NCI-H1048 (cell line): ENCODE results near the gene WNT1.

Source experiments
- DNase-seq: peaks from one replicate; lab custom pipeline; 2025; lab: John Stamatoyannopoulos, UW

The WNT1 gene

DNA sequence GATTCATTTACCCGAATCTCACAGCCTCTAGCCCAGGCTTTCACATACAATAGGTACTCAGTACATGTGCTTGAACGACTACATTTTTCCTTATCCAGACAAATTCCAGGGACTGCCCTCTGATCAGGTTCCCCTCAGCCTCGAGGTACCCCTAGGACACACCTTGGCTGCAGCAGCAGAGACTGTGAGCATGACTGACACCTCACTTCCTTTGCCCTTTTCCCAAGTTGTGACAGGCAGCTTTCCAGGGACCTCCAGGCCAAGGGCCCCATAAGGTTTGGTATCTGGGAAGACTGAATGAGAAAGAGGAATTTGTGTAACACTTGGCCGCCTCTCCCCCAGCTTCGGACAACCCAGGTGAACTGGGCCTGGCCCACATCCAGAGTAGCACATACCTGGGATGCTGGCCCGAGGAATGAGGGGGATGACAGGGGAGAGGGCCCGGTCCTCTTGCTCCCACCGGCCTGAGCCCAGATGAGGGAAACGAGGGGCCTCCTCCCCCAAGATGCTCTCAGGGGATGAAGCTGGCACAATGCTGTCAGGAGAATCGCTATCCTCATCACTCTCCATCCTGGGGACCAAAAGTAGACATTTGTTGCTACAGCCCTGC lies 50.6 kb downstream of the WNT1 start:
- no peak for DNase-seq

DNA sequence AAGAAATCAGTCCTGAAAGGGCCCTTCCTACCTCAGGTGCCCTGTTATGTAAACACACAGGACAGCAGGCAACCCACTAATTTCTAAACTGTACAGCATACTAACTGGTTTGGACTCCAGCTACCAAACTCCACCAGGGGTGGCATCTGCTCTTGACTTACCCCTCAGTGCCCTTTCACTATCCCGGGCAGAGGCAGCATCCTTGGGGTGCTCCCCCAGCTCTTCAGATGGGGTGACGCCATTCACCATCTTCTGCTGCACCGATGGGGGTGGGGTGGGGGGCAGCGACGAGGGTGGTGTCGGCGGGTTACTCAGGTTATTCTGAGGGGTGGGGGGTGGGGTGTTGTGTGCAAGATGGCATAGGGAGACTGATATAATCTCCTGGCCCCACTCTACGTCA lies 52.0 kb downstream of the WNT1 start:
- DNase-seq = no peak

DNA sequence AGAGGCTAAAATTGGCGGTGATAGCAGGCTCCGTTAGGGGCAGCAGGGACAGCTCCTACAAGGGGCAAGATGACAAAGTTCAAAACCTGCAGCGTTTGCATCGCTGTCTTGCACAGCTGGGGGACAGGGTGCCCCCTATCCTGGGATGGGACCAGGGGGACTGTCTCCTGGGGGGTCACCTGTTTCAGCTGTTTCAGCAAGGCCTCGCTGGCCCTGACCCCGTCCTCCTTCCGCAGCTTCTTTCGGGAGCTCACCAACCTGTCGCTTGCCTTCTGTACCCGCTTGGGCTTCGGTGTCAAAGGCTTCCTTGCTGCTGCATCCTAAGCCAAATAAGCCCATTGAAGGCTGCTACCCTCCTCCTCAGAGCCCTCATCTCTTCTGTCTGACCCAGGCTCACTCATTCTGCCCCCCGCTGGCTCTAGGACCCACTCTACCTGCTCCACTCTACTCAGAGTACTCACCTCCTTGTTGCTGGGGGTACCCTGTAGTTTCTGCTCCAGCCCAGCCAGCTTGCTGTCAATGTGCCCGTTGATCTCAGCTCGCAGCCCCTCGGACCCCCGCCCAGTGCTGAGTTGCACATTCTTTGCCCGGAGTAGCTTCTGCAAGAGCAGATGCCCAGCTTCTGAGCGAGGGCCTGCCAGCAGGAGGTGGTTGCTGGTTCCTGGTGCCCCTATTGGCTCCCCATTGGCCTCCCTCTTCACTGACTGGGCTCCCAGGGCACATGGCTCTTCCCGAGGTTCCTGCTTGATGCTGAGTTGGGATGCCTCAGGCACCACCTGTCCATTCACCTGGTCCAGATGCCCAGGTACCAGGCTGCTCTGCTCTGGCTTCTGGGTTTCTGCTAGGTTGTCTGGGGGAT lies 52.8 kb downstream of the WNT1 start:
- DNase-seq = no peak

DNA sequence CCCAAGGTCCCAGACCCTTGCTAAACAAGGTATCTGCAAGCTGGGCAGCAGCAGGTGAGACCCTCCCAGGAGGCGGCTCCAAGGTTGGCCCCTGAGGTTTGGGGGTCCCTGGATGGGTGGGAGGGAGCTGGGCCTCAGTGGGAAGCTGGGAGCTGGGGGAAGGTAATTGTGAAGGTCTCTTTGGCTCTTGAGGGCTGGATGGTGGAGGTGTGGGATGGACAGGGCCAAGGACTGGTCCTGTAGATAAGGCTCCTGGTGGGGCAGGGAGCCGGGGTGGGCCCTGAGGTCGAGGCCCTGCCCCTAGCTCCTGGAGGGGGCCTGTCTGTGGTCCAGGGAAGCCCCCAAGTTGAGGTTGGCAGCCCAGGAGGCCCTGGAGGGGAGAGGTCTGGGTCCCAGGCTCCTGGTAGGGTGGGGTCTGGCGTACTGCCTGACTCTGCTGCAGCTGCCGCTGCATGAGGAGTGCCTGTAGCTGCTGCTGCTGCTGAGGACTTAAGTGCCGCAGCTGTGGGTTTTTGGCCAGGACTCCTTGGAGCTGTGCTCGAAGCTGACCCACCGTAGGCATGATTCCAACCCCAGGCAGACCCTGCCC lies 53.5 kb downstream of the WNT1 start:
- no peak for DNase-seq
